Measurements from ENCODE around the gene KIFC3.

GRCh38 chr16:57762365-57763040 lies 39.8 kb downstream of the KIFC3 start:
- no peak for TF ChIP-seq CTCF (IDR thresholded peaks at IDR 0.05; ENCODE audit: low read depth, low read length)
- no peak for TF ChIP-seq EZH2phosphoT487 (IDR thresholded peaks at IDR 0.05; ENCODE audit: low read depth)

Measured in OCI-LY3 (cell line).